Dendritic cell treated with granulocyte-macrophage colony-stimulating factor and Interleukin-4, amounts not matched to agents 40 ng/mL and 50 ng/mL, for 4 days (primary cell): ENCODE data around the gene ALKBH4.

Experiments
- H3K27ac Mint-ChIP-seq: one replicate; pipeline ENCODE4 v1.8.0; 2022; ENCODE audit warnings: mild to moderate bottlenecking, mixed read lengths
- H3K27me3 Mint-ChIP-seq: one replicate; pipeline ENCODE4 v1.8.0; 2022; ENCODE audit warnings: mild to moderate bottlenecking, mixed read lengths
- H3K36me3 Mint-ChIP-seq: one replicate; pipeline ENCODE4 v1.8.0; 2022; ENCODE audit warnings: low read depth, mixed read lengths
- H3K4me1 Mint-ChIP-seq: one replicate; pipeline ENCODE4 v1.8.0; 2022; ENCODE audit warnings: low read depth, mixed read lengths
- H3K4me3 Mint-ChIP-seq: one replicate; pipeline ENCODE4 v1.8.0; 2022; ENCODE audit warnings: mild to moderate bottlenecking, moderate library complexity, mixed read lengths
- H3K9me3 Mint-ChIP-seq: one replicate; pipeline ENCODE4 v1.8.0; 2022; ENCODE audit warnings: mixed read lengths
- intact Hi-C: fragments of 100-400 bp; cut with micrococcal nuclease; formaldehyde crosslinking; loops from one replicate; pipeline ENCODE4 v1.15.0; 2022

ALKBH4 gene

DNA sequence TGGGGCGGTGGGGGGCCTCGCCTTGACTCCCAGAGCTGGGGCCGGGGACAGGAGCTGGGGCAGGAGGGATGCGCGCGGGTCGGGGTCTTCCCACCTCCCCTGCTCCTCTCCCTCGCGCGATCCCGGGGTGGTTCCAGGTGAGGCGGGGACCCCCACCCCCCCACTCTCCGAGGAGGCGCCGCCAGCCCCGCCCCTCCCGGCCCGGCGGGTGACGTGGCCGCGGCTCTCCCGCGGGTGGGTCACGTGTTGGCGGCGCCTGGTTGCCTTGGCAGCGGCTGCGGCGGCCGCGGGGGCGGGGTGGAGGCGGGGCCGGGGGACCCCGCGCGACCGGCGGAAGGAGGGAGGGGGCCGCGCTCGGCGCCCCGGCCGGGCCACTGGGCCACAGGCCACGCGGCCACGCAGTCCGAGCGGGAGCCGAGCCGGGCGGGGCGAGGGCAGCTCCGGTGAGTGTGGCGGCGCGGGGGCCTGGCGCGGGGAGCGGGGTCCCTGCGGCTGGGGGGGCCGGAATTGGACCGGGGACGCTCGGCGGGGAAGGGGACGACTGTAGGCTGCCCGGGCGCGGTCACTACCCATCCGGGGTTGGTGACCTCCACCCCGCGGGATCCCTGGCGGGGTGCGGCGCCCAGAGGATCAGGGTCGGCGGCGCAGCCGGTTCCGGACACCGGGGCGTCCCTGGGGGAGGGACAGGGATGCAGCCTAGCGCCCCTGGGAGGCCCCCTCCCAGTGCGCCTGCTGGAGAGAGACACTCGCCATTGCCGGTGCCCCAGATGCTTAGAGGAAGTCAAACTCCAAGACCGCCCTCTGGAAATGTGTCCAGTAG is 31.2 kb downstream of the ALKBH4 start, which contains the start of gene ORAI2:
Gene ORAI2 (plus strand): TSS at position 357 of the 820 bp plus-strand sequence. CDS start 5,382 bp downstream, outside the sequence.
- Mint-ChIP-seq H3K9me3 (no peaks in the 10 kb centered on the region), H3K4me1 (peaks cover 50% of the 10 kb centered on the region), H3K27me3 (no peaks in the 10 kb centered on the region), H3K4me3 (peak within 1 kb of the TSS; percentile 76), H3K27ac (peak within 1 kb of the TSS; percentile 73), H3K36me3 (peaks cover 26% of the 10 kb centered on the region)
- intact Hi-C loops: no loop called here

DNA sequence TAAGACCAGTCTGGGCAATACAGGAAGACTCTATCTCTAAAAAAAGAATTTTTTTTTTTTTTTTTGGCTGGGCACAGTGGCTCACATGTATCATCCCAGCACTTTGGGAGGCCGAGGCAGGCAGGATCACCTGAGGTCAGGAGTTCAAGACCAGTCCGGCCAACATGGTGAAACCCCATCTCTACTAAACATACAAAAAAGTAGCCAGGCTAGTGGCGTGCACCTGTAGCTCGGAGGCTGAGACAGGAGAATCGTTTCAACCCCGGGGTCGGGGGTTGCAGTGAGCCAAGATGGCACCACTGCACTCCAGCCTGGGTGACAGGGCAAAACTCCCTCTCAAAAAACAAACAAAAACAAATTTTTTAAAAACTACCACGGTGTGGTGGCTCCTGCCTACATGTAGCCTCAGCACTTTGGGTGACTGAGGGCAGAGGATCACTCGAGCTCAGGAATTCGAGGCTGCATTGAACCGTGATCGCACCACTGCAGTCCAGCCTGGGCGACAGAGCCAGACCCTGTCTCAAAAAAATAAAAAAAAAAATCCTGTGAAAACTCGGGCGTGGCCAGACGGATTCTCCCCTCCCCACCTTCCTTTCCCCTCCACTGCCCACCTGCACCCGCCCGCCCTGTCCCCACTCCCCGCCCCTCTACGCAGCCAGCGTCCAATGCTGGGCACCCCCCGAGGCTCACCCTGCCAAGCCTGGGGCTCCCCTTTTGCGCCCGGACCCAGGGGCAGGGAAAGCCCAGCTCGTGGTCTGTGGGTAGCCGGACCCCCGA is 32.0 kb downstream of the ALKBH4 start:
- Mint-ChIP-seq H3K4me3 (peak overlapping the region; percentile 60), H3K36me3 (peaks cover 23% of the 10 kb centered on the region), H3K4me1 (peaks cover 52% of the 10 kb centered on the region), H3K27me3 (no peaks in the 10 kb centered on the region), H3K9me3 (no peaks in the 10 kb centered on the region), H3K27ac (no peak overlapping the region)
- intact Hi-C loops: no loop called here

DNA sequence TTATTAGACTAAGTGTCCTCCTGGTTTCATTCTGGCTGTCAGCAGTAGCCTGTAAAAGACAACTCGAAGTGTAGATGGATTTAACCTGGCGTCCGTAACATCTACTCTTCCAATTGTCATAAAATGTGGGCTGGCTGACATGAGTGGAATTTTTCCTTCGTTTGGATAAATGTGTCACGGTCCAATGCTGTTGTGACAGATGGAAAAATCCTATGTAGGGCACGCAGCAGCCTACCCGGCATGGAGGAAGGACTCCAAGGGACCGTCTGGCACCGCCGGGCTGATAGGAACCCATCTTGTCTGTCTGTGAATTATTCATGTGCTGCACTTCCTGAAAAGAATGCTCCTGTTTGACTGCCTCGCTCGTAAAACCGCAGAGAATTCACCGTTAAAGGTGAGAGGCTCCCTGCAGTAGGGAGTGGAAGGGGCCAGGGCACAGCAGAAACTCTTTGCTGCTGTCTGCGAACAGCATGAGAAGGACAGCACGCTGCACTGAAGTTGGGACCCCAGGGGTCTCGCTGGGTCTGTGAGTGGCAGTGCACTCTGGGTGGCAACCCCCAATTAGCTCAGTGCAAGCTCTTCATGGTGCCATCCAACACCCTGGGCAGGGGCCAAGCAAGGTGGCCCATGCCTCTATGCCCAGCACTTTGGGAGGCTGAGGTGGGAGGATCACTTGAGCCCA is 32.9 kb downstream of the ALKBH4 start:
- Mint-ChIP-seq H3K36me3 (peaks cover 26% of the 10 kb centered on the region), H3K4me3 (no peak overlapping the region), H3K27ac (peak overlapping the region; percentile 72), H3K4me1 (peaks cover 61% of the 10 kb centered on the region), H3K27me3 (no peaks in the 10 kb centered on the region), H3K9me3 (no peaks in the 10 kb centered on the region)
- intact Hi-C loops: loop anchor here (2.0 kb wide), 1 partner anchor 33 kb away; the partner anchor contains the start of genes ALKBH4 and LRWD1

DNA sequence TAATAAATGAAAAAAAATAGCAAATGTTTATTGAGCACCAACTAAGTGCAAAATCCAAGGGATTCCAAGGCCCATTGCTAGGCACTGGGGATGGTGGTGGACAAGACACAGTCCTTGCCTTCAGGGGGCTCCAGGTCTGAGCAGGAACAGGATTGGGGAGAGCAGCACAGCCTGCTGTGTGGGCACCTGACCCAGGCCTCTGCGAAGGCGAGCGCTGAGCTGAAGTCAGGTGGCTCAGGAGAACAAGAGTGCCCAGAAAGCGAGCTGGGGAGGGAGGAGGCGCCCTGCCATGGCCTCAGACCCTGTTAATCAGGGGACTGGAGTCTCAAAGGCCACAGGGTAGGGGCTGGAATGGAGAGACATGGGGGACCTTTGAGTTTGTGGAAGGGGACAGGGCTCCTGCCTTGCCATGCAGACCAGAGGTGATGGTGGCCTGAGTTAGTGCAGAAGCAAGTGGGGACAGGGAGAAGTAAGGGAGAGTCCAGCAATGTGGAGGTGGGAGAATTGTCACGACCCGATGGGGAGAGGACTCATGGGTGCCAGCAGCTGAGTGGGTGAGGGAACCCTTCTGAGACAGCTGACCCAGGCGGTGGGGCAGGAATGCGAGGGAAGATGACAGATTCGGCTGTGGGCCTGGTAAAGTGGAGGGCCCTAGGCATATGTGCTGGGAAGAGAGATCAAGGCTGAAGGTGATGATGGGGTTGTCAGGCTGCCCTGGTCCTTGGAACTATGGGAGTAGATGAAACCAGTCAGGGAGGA is 35.3 kb downstream of the ALKBH4 start:
- intact Hi-C loops: no loop called here
- Mint-ChIP-seq H3K27me3 (no peaks in the 10 kb centered on the region), H3K4me1 (peaks cover 70% of the 10 kb centered on the region), H3K36me3 (peaks cover 31% of the 10 kb centered on the region), H3K4me3 (no peak overlapping the region), H3K9me3 (no peaks in the 10 kb centered on the region), H3K27ac (peak overlapping the region; percentile 72)

DNA sequence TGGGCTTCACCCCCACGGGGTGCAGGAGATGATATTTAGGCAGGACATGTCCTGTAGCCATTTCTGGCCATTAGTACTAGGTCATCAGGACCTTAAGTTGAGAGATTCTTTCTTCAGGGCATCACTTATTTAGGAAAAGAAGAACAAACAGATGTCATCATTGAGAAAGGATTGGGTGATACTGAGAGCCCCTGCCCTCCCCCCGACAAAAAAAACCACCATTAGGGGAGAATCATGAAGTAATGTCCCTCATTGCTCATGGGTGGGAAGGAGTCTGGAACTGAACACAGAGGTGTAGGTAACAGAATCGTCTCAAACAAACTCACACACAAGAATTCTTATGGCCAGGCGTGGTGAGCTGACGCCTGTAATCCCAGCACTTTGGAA is 37.7 kb downstream of the ALKBH4 start:
- H3K4me3 Mint-ChIP-seq: peak overlapping the region; percentile 69
- intact Hi-C loops: no loop called here
- peaks cover 72% of the 10 kb centered on the region for H3K4me1 Mint-ChIP-seq
- peak overlapping the region; percentile 100 for H3K27ac Mint-ChIP-seq
- H3K9me3 Mint-ChIP-seq: no peaks in the 10 kb centered on the region
- no peaks in the 10 kb centered on the region for H3K27me3 Mint-ChIP-seq
- peaks cover 35% of the 10 kb centered on the region for H3K36me3 Mint-ChIP-seq

DNA sequence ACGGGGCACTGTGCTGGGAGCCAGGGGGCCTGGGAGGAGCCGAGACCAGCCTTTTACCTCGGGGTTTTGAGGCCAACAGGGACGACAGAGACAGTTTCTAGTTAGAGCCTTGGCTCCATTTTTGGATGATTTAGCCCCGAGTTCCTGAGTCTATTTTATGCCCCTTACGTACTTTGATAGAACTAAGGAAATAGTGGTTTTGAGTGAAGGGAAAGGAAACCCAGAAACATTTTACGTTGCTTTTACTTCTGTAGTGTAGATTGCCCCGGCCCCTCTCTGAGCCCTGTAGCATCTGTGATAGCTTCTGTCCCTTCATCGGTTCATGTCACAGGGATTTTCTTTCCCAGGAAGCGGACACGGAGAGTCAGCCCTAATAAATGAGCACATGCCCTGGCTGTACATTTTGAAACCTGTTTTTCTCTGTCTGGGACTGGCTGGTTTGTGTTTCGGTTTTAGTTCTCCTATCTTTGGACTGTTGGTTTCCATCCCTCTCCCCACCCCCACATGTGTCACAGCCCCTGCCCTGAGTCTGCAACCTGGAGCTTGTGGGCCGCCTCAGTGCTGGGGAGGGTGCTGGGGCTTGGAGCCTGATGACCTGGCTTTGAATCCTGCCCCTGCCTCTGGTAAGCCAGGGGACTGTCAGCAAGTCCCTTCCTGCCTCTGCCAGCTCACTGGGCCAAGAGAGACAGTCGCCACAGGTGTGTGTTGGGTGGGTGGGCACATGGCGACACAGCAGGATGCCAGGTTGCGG is 38.2 kb downstream of the ALKBH4 start:
- H3K27me3 Mint-ChIP-seq: no peaks in the 10 kb centered on the region

DNA sequence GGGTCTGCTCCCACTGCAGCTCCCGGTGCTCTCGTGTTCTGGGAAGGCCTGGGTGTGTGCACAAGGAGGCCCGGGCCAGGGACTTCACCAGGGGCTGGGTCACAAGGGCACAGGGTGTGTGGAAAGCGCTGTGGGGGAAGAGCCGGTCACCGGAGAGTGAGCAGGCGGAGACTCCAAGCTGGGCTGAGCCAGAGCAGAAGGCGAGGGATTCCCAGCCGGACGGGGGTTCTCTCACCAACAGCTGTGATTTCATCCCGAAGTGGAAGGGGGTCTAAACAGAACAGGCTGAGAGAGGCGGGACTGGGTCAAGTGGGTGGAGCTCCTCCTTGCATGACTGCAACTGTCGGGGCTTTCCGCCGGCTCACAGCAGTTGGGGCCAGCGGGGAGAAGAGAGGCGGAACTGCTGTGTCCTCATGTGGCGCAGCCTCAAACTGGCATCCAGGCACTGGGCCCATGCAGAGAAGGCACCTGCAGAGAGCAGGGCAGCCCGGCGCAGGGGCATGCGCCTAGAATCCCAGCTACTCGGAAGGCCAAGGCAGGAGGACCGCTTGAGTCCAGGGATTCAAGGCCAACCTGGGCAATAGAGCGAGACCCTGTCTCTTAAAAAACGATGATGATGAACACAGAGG is 38.9 kb downstream of the ALKBH4 start:
- intact Hi-C loops: no loop called here
- Mint-ChIP-seq H3K27me3 (no peaks in the 10 kb centered on the region), H3K36me3 (peaks cover 43% of the 10 kb centered on the region), H3K9me3 (no peaks in the 10 kb centered on the region), H3K27ac (peak overlapping the region; percentile 100), H3K4me1 (peaks cover 65% of the 10 kb centered on the region), H3K4me3 (peak overlapping the region; percentile 69)

More for the DNA sequence above, 38.2 kb downstream of the ALKBH4 start:
- no peaks in the 10 kb centered on the region for H3K9me3 Mint-ChIP-seq
- H3K4me3 Mint-ChIP-seq: peak overlapping the region; percentile 69
- H3K36me3 Mint-ChIP-seq: peaks cover 36% of the 10 kb centered on the region
- H3K27ac Mint-ChIP-seq: peak overlapping the region; percentile 100
- peaks cover 66% of the 10 kb centered on the region for H3K4me1 Mint-ChIP-seq
- intact Hi-C loops: no loop called here

DNA sequence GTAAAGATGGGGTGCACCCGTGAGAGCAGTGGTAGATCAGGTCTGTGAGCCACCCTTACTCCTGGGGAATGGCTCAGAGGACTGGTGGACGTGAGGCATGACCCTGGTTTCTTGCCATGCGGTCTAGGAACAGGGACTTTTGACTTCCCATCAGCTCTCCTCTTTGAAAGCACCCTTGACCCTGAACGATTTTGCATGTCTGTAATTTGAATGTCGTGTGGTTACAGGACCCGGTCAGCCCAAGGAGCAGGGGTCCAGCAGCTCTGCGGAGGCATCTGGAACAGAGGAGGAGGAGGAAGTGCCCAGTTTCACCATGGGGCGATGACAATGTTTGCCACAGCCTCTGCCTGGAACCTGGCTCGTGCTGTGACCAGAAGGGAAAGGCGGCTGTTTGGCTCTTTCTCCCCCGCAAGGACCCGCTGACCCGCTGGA is 39.9 kb downstream of the ALKBH4 start:
- no peaks in the 10 kb centered on the region for H3K27me3 Mint-ChIP-seq
- no peaks in the 10 kb centered on the region for H3K9me3 Mint-ChIP-seq
- peak overlapping the region; percentile 100 for H3K27ac Mint-ChIP-seq
- intact Hi-C loops: no loop called here
- H3K36me3 Mint-ChIP-seq: peaks cover 50% of the 10 kb centered on the region
- H3K4me1 Mint-ChIP-seq: peaks cover 66% of the 10 kb centered on the region
- peak overlapping the region; percentile 69 for H3K4me3 Mint-ChIP-seq

DNA sequence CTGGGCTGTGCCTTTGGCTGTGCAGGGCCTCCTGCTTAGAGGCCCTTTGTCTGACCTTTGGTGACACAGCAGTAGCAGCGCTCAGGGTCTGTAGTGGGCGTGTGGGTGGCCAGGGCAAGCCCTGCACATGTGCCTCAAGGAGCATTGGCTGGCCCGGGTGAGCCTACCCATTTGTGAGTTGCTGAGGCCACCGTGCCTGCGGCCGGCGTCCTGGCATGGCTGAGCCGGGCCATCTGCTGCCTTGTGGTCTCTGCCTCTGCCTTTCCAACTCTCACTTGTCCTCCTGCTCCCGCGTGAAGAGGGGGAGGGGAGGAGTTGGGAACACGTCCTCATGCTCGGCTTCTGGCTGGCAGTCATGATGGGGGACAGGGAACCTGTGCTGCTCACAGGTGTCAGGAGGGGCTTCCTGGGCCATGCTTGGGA is 40.5 kb downstream of the ALKBH4 start:
- H3K27me3 Mint-ChIP-seq: no peaks in the 10 kb centered on the region
- H3K36me3 Mint-ChIP-seq: peaks cover 50% of the 10 kb centered on the region
- no peaks in the 10 kb centered on the region for H3K9me3 Mint-ChIP-seq
- no peak overlapping the region for H3K4me3 Mint-ChIP-seq
- peak overlapping the region; percentile 100 for H3K27ac Mint-ChIP-seq
- peaks cover 64% of the 10 kb centered on the region for H3K4me1 Mint-ChIP-seq
- intact Hi-C loops: no loop called here

DNA sequence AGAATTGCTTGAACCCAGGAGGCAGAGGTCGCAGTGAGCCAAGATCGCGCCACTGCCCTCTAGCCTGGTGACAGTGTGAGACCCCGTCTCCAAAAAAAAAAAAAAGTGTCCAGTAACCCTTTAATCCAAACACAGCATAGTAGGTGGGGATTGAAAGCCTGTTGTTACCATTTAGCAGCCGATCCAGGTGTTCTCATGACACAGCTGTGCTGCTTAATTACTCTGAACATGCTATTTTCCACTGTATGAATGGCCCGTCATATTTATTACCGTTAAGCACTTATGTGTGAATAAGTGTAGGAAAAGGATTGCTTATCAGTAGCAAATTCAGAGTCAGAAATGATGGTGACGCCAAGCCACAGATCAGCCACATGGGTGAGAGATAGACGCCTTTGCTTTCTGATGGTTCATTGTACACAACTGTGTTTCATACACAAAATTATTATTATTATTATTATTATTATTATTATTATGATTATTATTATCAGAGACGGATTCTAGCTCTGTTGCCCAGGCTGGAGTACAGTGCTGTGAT is 42.9 kb downstream of the ALKBH4 start:
- no peak overlapping the region for H3K27ac Mint-ChIP-seq
- H3K27me3 Mint-ChIP-seq: no peaks in the 10 kb centered on the region
- H3K9me3 Mint-ChIP-seq: no peaks in the 10 kb centered on the region
- intact Hi-C loops: no loop called here
- H3K4me1 Mint-ChIP-seq: peaks cover 57% of the 10 kb centered on the region
- peaks cover 65% of the 10 kb centered on the region for H3K36me3 Mint-ChIP-seq
- H3K4me3 Mint-ChIP-seq: no peak overlapping the region

DNA sequence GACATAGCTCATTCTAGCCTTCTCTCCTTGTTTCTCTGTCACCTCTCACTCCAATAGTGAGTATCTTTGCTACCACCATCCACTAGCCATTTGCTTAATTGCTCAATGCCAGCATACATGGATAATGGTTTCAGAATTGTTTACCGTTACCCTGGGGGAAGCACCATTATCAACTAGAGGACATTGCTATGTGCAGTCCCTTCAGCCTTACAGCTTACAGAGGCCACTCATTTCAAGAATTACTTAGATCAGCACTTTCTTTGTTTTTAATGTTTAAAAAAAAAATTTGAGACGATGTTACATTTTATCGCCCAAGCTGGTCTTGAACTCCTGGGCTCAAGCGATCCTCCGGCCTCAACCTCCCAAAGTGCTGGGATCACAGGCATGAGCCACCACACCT is 46.1 kb downstream of the ALKBH4 start:
- no peak overlapping the region for H3K27ac Mint-ChIP-seq
- no peaks in the 10 kb centered on the region for H3K27me3 Mint-ChIP-seq
- intact Hi-C loops: no loop called here
- peaks cover 76% of the 10 kb centered on the region for H3K36me3 Mint-ChIP-seq
- peaks cover 38% of the 10 kb centered on the region for H3K4me1 Mint-ChIP-seq
- H3K9me3 Mint-ChIP-seq: no peaks in the 10 kb centered on the region
- H3K4me3 Mint-ChIP-seq: no peak overlapping the region

DNA sequence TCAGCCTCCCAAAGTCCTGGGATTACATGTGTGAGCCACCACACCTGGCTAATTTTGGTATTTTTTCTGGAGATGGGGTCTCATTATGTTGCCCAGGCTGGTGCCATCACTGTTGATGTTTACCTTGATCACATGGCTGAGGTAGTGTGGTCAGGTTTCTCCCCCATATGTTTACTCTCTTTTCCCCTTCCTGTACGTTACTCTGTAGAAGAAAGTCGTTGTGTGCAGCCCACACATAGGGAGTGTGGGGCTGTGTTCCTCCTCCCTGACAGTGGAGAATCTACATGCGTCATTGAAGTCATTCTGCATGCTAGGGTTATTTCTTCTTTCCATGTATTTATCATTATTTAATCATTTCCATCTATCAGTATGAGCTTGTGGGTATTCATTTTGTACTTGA is 47.6 kb downstream of the ALKBH4 start:
- no peak overlapping the region for H3K4me3 Mint-ChIP-seq
- H3K36me3 Mint-ChIP-seq: peaks cover 85% of the 10 kb centered on the region
- intact Hi-C loops: no loop called here
- peaks cover 39% of the 10 kb centered on the region for H3K4me1 Mint-ChIP-seq
- H3K9me3 Mint-ChIP-seq: no peaks in the 10 kb centered on the region
- no peaks in the 10 kb centered on the region for H3K27me3 Mint-ChIP-seq
- H3K27ac Mint-ChIP-seq: peak overlapping the region; percentile 23
